Endodermal cell (in vitro differentiated cells): ENCODE measurements around the gene SIGMAR1. TPM values are rescaled to one million over a fixed set of nuclear protein-coding genes. Genes with fewer than 3 reads are reported as not detected.

ENCODE experiments used
- DNase-seq: peaks from one replicate; pipeline ENCODE4 v3.0.0-alpha.2; 2017
- H3K27ac ChIP-seq: 2 replicates; pipeline ENCODE4 v1.5.1; 2013; ENCODE audit warnings: mild to moderate bottlenecking, low read depth, low read length, moderate library complexity
- H3K27me3 ChIP-seq: 2 replicates; pipeline ENCODE4 v1.6.1; 2013; ENCODE audit warnings: mild to moderate bottlenecking, low read length, moderate library complexity; ENCODE audit not compliant: insufficient read depth, control insufficient read depth, poor library complexity, severe bottlenecking
- H3K36me3 ChIP-seq: 2 replicates; pipeline ENCODE4 v1.7.0; 2013; ENCODE audit warnings: mild to moderate bottlenecking, low read length, moderate library complexity; ENCODE audit not compliant: control insufficient read depth, insufficient read depth
- H3K4me1 ChIP-seq: one replicate; pipeline ENCODE4 v1.7.0; 2013; ENCODE audit warnings: low read length; ENCODE audit not compliant: control insufficient read depth, insufficient read depth
- H3K4me3 ChIP-seq: 2 replicates; pipeline ENCODE4 v1.5.1; 2013; ENCODE audit warnings: mild to moderate bottlenecking, low read length, moderate library complexity
- H3K9ac ChIP-seq: 2 replicates; pipeline ENCODE4 v1.6.1; 2013; ENCODE audit warnings: mild to moderate bottlenecking, low read length, moderate library complexity; ENCODE audit not compliant: poor library complexity, severe bottlenecking; ENCODE audit errors: extremely low read depth
- H3K9me3 ChIP-seq: 2 replicates; pipeline ENCODE4 v1.6.1; 2013; ENCODE audit warnings: mild to moderate bottlenecking, low read length, moderate library complexity; ENCODE audit not compliant: control insufficient read depth
- H3K27ac Mint-ChIP-seq: 2 replicates; pipeline ENCODE4 v1.8.0; 2020; ENCODE audit warnings: mixed read lengths
- H3K27me3 Mint-ChIP-seq: 2 replicates; pipeline ENCODE4 v1.8.0; 2021; ENCODE audit warnings: mild to moderate bottlenecking, mixed read lengths; ENCODE audit not compliant: insufficient read depth
- H3K36me3 Mint-ChIP-seq: 2 replicates; pipeline ENCODE4 v1.8.0; 2020; ENCODE audit warnings: low read depth, mixed read lengths
- H3K4me1 Mint-ChIP-seq: 2 replicates; pipeline ENCODE4 v1.8.0; 2020; ENCODE audit warnings: mixed read lengths
- H3K4me3 Mint-ChIP-seq: 2 replicates; pipeline ENCODE4 v1.8.0; 2020; ENCODE audit warnings: mild to moderate bottlenecking, moderate library complexity, mixed read lengths
- H3K9me3 Mint-ChIP-seq: 2 replicates; pipeline ENCODE4 v1.8.0; 2020; ENCODE audit warnings: mild to moderate bottlenecking, mixed read lengths
- WGBS, 2 experiments: methylation state at CpG; one replicate each; pipeline versions ENCODE4 v1.1.5 to v1.1.7; 2013; ENCODE audit warnings: missing lambda C conversion rate in 2 of 2, mixed read lengths in 1 of 2; ENCODE audit not compliant: insufficient coverage in 1 of 2, insufficient read length in 1 of 2; 5-methylcytosine and 5-hydroxymethylcytosine counted together
- total RNA-seq, 2 donors: library from RNA; stranded (reverse); fragmentation: NEBNext Ultra II Directional in 1 of 2; extraction: Animal tissue kit (Norgen Biotek cat#: 25700) in 1 of 2; gene quantifications; 2 replicates in 1 of 2; 3 replicates in 1 of 2; pipeline ENCODE4 v1.2.1, GENCODE V29; 2021
- TF ChIP-seq, protein P1 (sequence below): fragments of 200-600 bp; sonication (generic); conservative IDR thresholded peaks from 2 replicates; pipeline ENCODE4 v1.5.0; 2021; ENCODE audit warnings: antibody characterized with exemption, mild to moderate bottlenecking

SIGMAR1 gene
- total RNA-seq, 2 donors from 2014 or later = 49.1 to 49.4 TPM

DNA sequence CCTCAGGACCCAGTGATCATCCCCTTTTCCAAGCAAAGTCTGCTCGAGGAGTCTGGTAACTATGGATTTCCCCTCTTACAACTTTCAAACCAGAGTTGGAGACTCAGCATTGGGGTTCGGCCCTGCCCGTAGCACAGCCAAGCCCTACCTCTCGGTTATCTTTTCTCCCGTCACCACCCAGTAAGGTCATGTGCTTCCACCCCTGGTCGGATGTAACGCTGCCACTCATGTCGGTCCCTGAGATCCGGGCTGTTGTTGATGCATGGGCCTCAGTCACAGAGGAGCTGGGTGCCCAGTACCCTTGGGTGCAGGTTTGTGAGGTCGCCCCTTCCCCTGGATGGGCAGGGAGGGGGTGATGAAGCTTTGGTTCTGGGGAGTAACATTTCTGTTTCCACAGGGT, 10.1 kb upstream of the SIGMAR1 start:
- no peaks in the 10 kb centered on the region for H3K9me3 Mint-ChIP-seq
- TF ChIP-seq, protein P1, sequence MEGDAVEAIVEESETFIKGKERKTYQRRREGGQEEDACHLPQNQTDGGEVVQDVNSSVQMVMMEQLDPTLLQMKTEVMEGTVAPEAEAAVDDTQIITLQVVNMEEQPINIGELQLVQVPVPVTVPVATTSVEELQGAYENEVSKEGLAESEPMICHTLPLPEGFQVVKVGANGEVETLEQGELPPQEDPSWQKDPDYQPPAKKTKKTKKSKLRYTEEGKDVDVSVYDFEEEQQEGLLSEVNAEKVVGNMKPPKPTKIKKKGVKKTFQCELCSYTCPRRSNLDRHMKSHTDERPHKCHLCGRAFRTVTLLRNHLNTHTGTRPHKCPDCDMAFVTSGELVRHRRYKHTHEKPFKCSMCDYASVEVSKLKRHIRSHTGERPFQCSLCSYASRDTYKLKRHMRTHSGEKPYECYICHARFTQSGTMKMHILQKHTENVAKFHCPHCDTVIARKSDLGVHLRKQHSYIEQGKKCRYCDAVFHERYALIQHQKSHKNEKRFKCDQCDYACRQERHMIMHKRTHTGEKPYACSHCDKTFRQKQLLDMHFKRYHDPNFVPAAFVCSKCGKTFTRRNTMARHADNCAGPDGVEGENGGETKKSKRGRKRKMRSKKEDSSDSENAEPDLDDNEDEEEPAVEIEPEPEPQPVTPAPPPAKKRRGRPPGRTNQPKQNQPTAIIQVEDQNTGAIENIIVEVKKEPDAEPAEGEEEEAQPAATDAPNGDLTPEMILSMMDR = no peak
- H3K4me3 Mint-ChIP-seq = peak overlapping the region; percentile 83
- Histone ChIP-seq H3K27ac (no peak overlapping the region), H3K9ac (no peak overlapping the region), H3K36me3 (peaks cover 28% of the 10 kb centered on the region), H3K27me3 (no peaks in the 10 kb centered on the region), H3K4me3 (peak overlapping the region; percentile 87), H3K9me3 (no peaks in the 10 kb centered on the region), H3K4me1 (peaks cover 20% of the 10 kb centered on the region)
- H3K36me3 Mint-ChIP-seq = peaks cover 20% of the 10 kb centered on the region
- H3K27me3 Mint-ChIP-seq = no peaks in the 10 kb centered on the region
- no peak for DNase-seq
- no peak overlapping the region for H3K27ac Mint-ChIP-seq
- 87 to 88% methylated on average over 9 to 10 of the region's 10 CpGs for WGBS, 2 experiments
- H3K4me1 Mint-ChIP-seq = peaks cover 40% of the 10 kb centered on the region

DNA sequence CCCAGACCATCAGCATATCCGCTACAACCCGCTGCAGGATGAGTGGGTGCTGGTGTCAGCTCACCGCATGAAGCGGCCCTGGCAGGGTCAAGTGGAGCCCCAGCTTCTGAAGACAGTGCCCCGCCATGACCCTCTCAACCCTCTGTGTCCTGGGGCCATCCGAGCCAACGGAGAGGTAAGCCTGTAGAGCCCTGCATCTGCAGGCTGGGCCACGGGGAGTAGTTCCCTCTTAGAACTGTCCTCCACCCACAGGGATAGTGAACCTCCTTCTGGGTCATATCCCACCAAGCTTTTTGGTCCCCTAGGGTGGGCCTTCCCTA, 9.5 kb upstream of the SIGMAR1 start:
- H3K4me3 ChIP-seq = peak overlapping the region; percentile 87
- peaks cover 28% of the 10 kb centered on the region for H3K36me3 ChIP-seq
- no peak overlapping the region for H3K27ac ChIP-seq
- 0 to 10% methylated on average over 2 to 8 of the region's 8 CpGs for WGBS, 2 experiments
- no peaks in the 10 kb centered on the region for H3K27me3 Mint-ChIP-seq
- H3K9me3 ChIP-seq = no peaks in the 10 kb centered on the region
- peaks cover 14% of the 10 kb centered on the region for H3K4me1 ChIP-seq
- H3K36me3 Mint-ChIP-seq = peaks cover 20% of the 10 kb centered on the region
- no peak for DNase-seq
- H3K9ac ChIP-seq = peak overlapping the region; percentile 65
- no peaks in the 10 kb centered on the region for H3K9me3 Mint-ChIP-seq
- H3K4me1 Mint-ChIP-seq = peaks cover 34% of the 10 kb centered on the region
- H3K27me3 ChIP-seq = no peaks in the 10 kb centered on the region
- H3K27ac Mint-ChIP-seq = peak overlapping the region; percentile 89
- peak overlapping the region; percentile 83 for H3K4me3 Mint-ChIP-seq
- TF ChIP-seq, protein P1 = no peak

DNA sequence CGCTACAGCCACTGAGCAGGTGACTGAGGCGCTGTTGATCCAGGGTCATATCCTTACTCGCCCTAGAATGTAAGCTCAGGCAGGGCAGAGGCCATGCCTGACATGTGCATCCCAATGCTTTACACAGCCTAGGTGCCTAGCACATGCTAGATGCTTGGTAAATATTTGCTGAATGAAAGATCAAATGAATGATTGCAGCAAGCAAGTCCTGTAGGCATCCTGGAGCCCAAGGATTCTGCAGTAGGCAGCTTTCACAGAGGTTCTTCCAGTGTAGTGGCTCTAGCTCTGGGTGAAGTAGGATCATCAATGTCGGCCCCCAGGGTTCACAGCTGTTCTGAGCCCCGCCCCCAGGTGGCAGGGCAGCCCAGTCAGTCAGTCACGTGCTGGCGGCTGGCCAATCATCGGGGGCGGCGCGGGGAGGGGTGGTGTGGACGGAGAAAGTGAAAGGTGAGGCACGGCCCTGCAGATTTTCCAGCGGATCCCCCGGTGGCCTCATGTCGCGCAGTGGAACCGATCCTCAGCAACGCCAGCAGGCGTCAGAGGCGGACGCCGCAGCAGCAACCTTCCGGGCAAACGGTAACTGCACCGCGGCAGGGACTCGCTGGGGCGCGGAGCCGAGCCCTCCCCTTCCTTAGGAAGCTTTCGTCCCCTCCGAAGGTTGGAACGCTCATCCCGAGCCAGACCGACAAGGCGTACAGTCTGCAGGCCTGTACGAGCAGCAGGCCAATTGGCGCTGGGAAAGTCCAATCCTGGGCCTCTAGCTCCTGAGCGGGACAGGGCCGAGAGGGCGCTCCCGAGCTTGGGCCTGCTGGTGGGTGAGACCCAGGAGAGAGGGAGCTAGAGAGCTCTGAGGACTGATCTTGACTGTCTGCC, 8.9 kb upstream of the SIGMAR1 start, which contains the start of gene GALT:
Gene GALT, plus strand, starts transcription at position 465 of the 873 bp plus-strand sequence. Its CDS starts 30 bp downstream, at position 495.
- DNase-seq = peak; percentile 99
- 6 to 10% methylated on average over 27 to 43 of the region's 43 CpGs for WGBS, 2 experiments
- Mint-ChIP-seq H3K9me3 (no peaks in the 10 kb centered on the region), H3K4me3 (peak within 1 kb of the TSS; percentile 83), H3K27ac (peak within 1 kb of the TSS; percentile 89), H3K4me1 (peaks cover 30% of the 10 kb centered on the region), H3K27me3 (no peaks in the 10 kb centered on the region), H3K36me3 (peaks cover 20% of the 10 kb centered on the region)
- H3K4me3 ChIP-seq = peak within 1 kb of the TSS; percentile 87
- H3K4me1 ChIP-seq = peaks cover 14% of the 10 kb centered on the region
- no peaks in the 10 kb centered on the region for H3K27me3 ChIP-seq
- peak within 1 kb of the TSS; percentile 65 for H3K9ac ChIP-seq
- TF ChIP-seq, protein P1 = peak; percentile 66
- peaks cover 28% of the 10 kb centered on the region for H3K36me3 ChIP-seq
- H3K9me3 ChIP-seq = no peaks in the 10 kb centered on the region
- peak within 1 kb of the TSS; percentile 62 for H3K27ac ChIP-seq
